Measurements from ENCODE around the gene HLA-A. TPM values are rescaled to one million over a fixed set of nuclear protein-coding genes. Genes with fewer than 3 reads are reported as not detected.

Gene HLA-A
- total and polyA plus RNA-seq, 2 of the 13 experiments (the other 11 are each of a cell fraction or from before 2014, with no cell fraction given): 345 to 527 TPM

- TF ChIP-seq, protein P1, sequence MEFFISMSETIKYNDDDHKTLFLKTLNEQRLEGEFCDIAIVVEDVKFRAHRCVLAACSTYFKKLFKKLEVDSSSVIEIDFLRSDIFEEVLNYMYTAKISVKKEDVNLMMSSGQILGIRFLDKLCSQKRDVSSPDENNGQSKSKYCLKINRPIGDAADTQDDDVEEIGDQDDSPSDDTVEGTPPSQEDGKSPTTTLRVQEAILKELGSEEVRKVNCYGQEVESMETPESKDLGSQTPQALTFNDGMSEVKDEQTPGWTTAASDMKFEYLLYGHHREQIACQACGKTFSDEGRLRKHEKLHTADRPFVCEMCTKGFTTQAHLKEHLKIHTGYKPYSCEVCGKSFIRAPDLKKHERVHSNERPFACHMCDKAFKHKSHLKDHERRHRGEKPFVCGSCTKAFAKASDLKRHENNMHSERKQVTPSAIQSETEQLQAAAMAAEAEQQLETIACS (CRISPR knock-in tag; IDR thresholded peaks at IDR 0.05): no peak
- no peak for TF ChIP-seq AGO2 (optimal IDR thresholded peaks at IDR 0.05; ENCODE audit: low read depth, low read length)
- no peak for TF ChIP-seq HNRNPK (IDR thresholded peaks at IDR 0.05; ENCODE audit: low read depth, low read length, poor library complexity, severe bottlenecking)
- no peak for TF ChIP-seq KDM1A (CRISPR knock-in tag; IDR thresholded peaks at IDR 0.05)
- peak; percentile 13 for TF ChIP-seq ASH2L (IDR thresholded peaks at IDR 0.05; ENCODE audit: insufficient read length, low read depth, low read length)
- peak; percentile 19; the same call in 1 of the 2 replicates for TF ChIP-seq SMC3 (IDR thresholded peaks at IDR 0.05; ENCODE audit: low read length)
- no peak for TF ChIP-seq SRSF4 (IDR thresholded peaks at IDR 0.05; ENCODE audit: low read depth, low read length, poor library complexity, severe bottlenecking)
- no peak for TF ChIP-seq ZNF564 (CRISPR knock-in tag; IDR thresholded peaks at IDR 0.05)
- no peak for TF ChIP-seq ZNF550 (CRISPR knock-in tag; IDR thresholded peaks at IDR 0.05; ENCODE audit: borderline replicate concordance)
- peak; percentile 92 for TF ChIP-seq POLR2AphosphoS5 (IDR thresholded peaks at IDR 0.05; ENCODE audit: low read depth, low read length)
- TF ChIP-seq RARA (CRISPR knock-in tag; IDR thresholded peaks at IDR 0.05): peak; percentile 69
- TF ChIP-seq DMAP1 (CRISPR knock-in tag; IDR thresholded peaks at IDR 0.05): peak; percentile 86
- peak; percentile 92 for TF ChIP-seq MED1 (CRISPR knock-in tag; IDR thresholded peaks at IDR 0.05)
- TF ChIP-seq MAZ (IDR thresholded peaks at IDR 0.05; ENCODE audit: borderline replicate concordance, low read depth, low read length): no peak; the same call in 1 of the 2 replicates
- TF ChIP-seq MAZ (CRISPR knock-in tag; IDR thresholded peaks at IDR 0.05; ENCODE audit: low read depth): no peak
- peak; percentile 63; the same call in 1 of the 2 replicates for TF ChIP-seq ZNF317 (CRISPR knock-in tag; IDR thresholded peaks at IDR 0.05)
- TF ChIP-seq, protein P2, sequence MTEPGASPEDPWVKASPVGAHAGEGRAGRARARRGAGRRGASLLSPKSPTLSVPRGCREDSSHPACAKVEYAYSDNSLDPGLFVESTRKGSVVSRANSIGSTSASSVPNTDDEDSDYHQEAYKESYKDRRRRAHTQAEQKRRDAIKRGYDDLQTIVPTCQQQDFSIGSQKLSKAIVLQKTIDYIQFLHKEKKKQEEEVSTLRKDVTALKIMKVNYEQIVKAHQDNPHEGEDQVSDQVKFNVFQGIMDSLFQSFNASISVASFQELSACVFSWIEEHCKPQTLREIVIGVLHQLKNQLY (CRISPR knock-in tag; IDR thresholded peaks at IDR 0.05): peak; percentile 18; the same call in 1 of the 2 replicates
- peak; percentile 19; the same call in 1 of the 2 replicates for TF ChIP-seq MYC (CRISPR knock-in tag; IDR thresholded peaks at IDR 0.05; ENCODE audit: borderline replicate concordance)
- no peak for TF ChIP-seq PAX8 (CRISPR knock-in tag; IDR thresholded peaks at IDR 0.05; ENCODE audit: borderline replicate concordance)
- no peak for TF ChIP-seq NRL (CRISPR knock-in tag; IDR thresholded peaks at IDR 0.05; ENCODE audit: borderline replicate concordance)
- no peak for TF ChIP-seq ARNT (IDR thresholded peaks at IDR 0.05)
- TF ChIP-seq MIXL1 (CRISPR knock-in tag; IDR thresholded peaks at IDR 0.05): peak; percentile 83
- peak; percentile 65; the same call in 1 of the 2 replicates for TF ChIP-seq TGIF2 (CRISPR knock-in tag; IDR thresholded peaks at IDR 0.05)
- TF ChIP-seq FOXP4 (CRISPR knock-in tag; IDR thresholded peaks at IDR 0.05): peak; percentile 78
- no peak for TF ChIP-seq ARID3A (IDR thresholded peaks at IDR 0.05; ENCODE audit: low read depth, low read length)
- no peak for TF ChIP-seq ZNF660 (CRISPR knock-in tag; IDR thresholded peaks at IDR 0.05; ENCODE audit: borderline replicate concordance, low read depth)
- TF ChIP-seq HOXD1 (CRISPR knock-in tag; IDR thresholded peaks at IDR 0.05): no peak
These were observed 22.7 kb downstream of the HLA-A start (continued) for GRCh38 chr6:29964887-29965562.

Data from HepG2 (cell line).